Measurements from ENCODE around the gene EXOC4. TPM values are rescaled to one million over a fixed set of nuclear protein-coding genes. Genes with fewer than 3 reads are reported as not detected.
"Not testable (repeated sequence)": the region's sequence is repeated elsewhere in the genome, so short reads cannot be mapped to it uniquely, and the experiment has no call there.

The EXOC4 gene
- total RNA-seq, 4 donors from 2014 or later = 60.0 to 187 (median 80.1) TPM

DNA sequence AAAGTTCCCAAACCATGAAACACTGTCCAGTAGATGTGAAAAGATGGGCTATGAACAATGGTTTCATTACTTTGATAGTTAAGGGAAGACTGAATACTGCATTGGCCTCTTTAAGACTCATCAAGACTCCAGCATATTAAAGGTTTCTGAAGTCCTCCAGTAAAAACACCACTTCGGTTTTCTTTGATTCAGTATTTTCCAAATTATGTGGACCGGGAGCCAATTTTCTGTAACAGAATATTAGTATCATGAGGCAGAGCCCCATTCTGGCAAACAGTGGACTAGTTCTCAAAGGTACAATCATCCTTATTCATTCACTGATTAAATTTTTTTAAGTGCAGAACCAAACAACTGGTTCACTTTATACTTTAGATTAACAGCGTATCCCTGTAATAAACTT is 633.2 kb downstream of the EXOC4 start:
- H3K4me1 ChIP-seq = no peaks in the 10 kb centered on the region
- H3K4me3 ChIP-seq = no peak overlapping the region
- no peak for DNase-seq (ENCODE audit: low spot score in 2 of 2)
- H3K36me3 ChIP-seq = no peaks in the 10 kb centered on the region
- TF ChIP-seq POLR2A (IDR thresholded peaks at IDR 0.05) (no peak), CTCF (IDR thresholded peaks at IDR 0.05) (no peak), POLR2AphosphoS5 (IDR thresholded peaks at IDR 0.05) (no peak), EP300 (IDR thresholded peaks at IDR 0.05) (no peak)
- WGBS = 63% methylated on average over 3 of the region's 3 CpGs
- no peaks in the 10 kb centered on the region for H3K27me3 ChIP-seq
- H3K27ac ChIP-seq = no peak overlapping the region
- H3K9me3 ChIP-seq = no peaks in the 10 kb centered on the region

GRCh38 chr7:133886797-133887196 is 633.9 kb downstream of the EXOC4 start:
- WGBS = 95% methylated on average over 2 of the region's 2 CpGs
- Histone ChIP-seq H3K4me3 (no peak overlapping the region), H3K4me1 (no peaks in the 10 kb centered on the region), H3K36me3 (no peaks in the 10 kb centered on the region), H3K9me3 (no peaks in the 10 kb centered on the region), H3K27me3 (no peaks in the 10 kb centered on the region), H3K27ac (no peak overlapping the region)
- no peak for DNase-seq (ENCODE audit: low spot score in 2 of 2)
- TF ChIP-seq EP300 (IDR thresholded peaks at IDR 0.05) = no peak
- TF ChIP-seq POLR2A (IDR thresholded peaks at IDR 0.05) = no peak
- TF ChIP-seq CTCF (IDR thresholded peaks at IDR 0.05) = no peak

GRCh38 chr7:133887459-133887858 is 634.6 kb downstream of the EXOC4 start:
- DNase-seq (ENCODE audit: low spot score in 2 of 2) = no peak
- WGBS = 82% methylated on average over 2 of the region's 2 CpGs
- TF ChIP-seq CTCF (IDR thresholded peaks at IDR 0.05) (no peak), POLR2AphosphoS5 (IDR thresholded peaks at IDR 0.05) (no peak), EP300 (IDR thresholded peaks at IDR 0.05) (no peak), POLR2A (IDR thresholded peaks at IDR 0.05) (no peak)
- Histone ChIP-seq H3K36me3 (no peaks in the 10 kb centered on the region), H3K4me3 (no peak overlapping the region), H3K4me1 (no peaks in the 10 kb centered on the region), H3K27ac (no peak overlapping the region), H3K27me3 (no peaks in the 10 kb centered on the region), H3K9me3 (no peaks in the 10 kb centered on the region)

GRCh38 chr7:133888061-133888930 is 635.4 kb downstream of the EXOC4 start:
- Histone ChIP-seq H3K36me3 (no peaks in the 10 kb centered on the region), H3K27me3 (no peaks in the 10 kb centered on the region), H3K4me3 (no peak overlapping the region), H3K27ac (no peak overlapping the region), H3K9me3 (no peaks in the 10 kb centered on the region), H3K4me1 (no peaks in the 10 kb centered on the region)
- TF ChIP-seq EP300 (IDR thresholded peaks at IDR 0.05) (no peak), POLR2A (IDR thresholded peaks at IDR 0.05) (no peak), CTCF (IDR thresholded peaks at IDR 0.05) (no peak), POLR2AphosphoS5 (IDR thresholded peaks at IDR 0.05) (no peak)
- no peak for DNase-seq (ENCODE audit: low spot score in 2 of 2)
- WGBS = 76% methylated on average over 7 of the region's 7 CpGs

GRCh38 chr7:133904776-133905175 is 651.9 kb downstream of the EXOC4 start:
- H3K9me3 ChIP-seq = no peaks in the 10 kb centered on the region
- no peak for TF ChIP-seq CTCF (IDR thresholded peaks at IDR 0.05)
- TF ChIP-seq POLR2AphosphoS5 (IDR thresholded peaks at IDR 0.05) = no peak
- TF ChIP-seq POLR2A (IDR thresholded peaks at IDR 0.05) = no peak
- TF ChIP-seq EP300 (IDR thresholded peaks at IDR 0.05) = no peak
- WGBS = 43% methylated on average over 4 of the region's 4 CpGs

GRCh38 chr7:133906553-133906952 is 653.7 kb downstream of the EXOC4 start:
- H3K4me1 ChIP-seq; H3K27ac ChIP-seq; H3K27me3 ChIP-seq; H3K36me3 ChIP-seq; H3K4me3 ChIP-seq; H3K9me3 ChIP-seq; DNase-seq (ENCODE audit: low spot score in 2 of 2): not testable (repeated sequence)
- 87% methylated on average over 18 of the region's 18 CpGs for WGBS

More at GRCh38 chr7:133904776-133905175, 651.9 kb downstream of the EXOC4 start:
- Histone ChIP-seq H3K4me3 (no peak overlapping the region), H3K4me1 (no peaks in the 10 kb centered on the region), H3K27me3 (no peaks in the 10 kb centered on the region), H3K27ac (no peak overlapping the region), H3K36me3 (no peaks in the 10 kb centered on the region)
- no peak for DNase-seq (ENCODE audit: low spot score in 2 of 2)
